IMR-90 (cell line): ENCODE measurements around the gene PLXNA1. TPM values are rescaled to one million over a fixed set of nuclear protein-coding genes. Genes with fewer than 3 reads are reported as not detected.

Source experiments
- ATAC-seq: fragments of 200-7000 bp; cut with Tn5 transposase; 2 replicates; pipeline ENCODE4 v1.9.1; 2020; ENCODE audit warnings: low read depth, mild to moderate bottlenecking, moderate library complexity
- BruUV-seq: library from RNA; stranded (reverse); fragments of 400-500 nt; replicated peaks from 2 replicates; lab custom pipeline; 2021; lab: Mats Ljungman, UMichigan
- CTCF ChIA-PET: fragments of 300-600 bp; formaldehyde crosslinking; extraction: SDS; loops from one replicate; lab custom pipeline; 2021; ENCODE audit warnings: antibody characterized with exemption; lab: Yijun Ruan, JAX
- POLR2A ChIA-PET: fragments of 300-600 bp; sonication (Branson Sonifier 250); formaldehyde crosslinking; loops from one replicate; lab custom pipeline; 2022; ENCODE audit warnings: antibody characterized with exemption; ENCODE audit not compliant: unreplicated experiment; lab: Charles Lee
- DNase-seq: peaks from one replicate; pipeline ENCODE4 v3.0.0; 2013
- H2AFZ ChIP-seq: replicated peaks from 2 replicates; pipeline ENCODE3; 2013; ENCODE audit warnings: low read length, mild to moderate bottlenecking; ENCODE audit not compliant: poor library complexity
- H2AK5ac ChIP-seq: 2 replicates; pipeline ENCODE4 v1.6.1; 2013; ENCODE audit warnings: low read depth, low read length, inconsistent platforms
- H2AK9ac ChIP-seq: replicated peaks from 2 replicates; pipeline ENCODE3; 2013; ENCODE audit warnings: mild to moderate bottlenecking, low read depth, low read length, moderate library complexity; ENCODE audit not compliant: poor library complexity
- H2BK120ac ChIP-seq: 2 replicates; pipeline ENCODE4 v1.6.1; 2013; ENCODE audit warnings: low read depth, low read length, inconsistent platforms
- H2BK15ac ChIP-seq: 3 replicates; pipeline ENCODE4 v1.6.1; 2013; ENCODE audit warnings: low read depth, low read length, inconsistent platforms
- H2BK20ac ChIP-seq: 2 replicates; pipeline ENCODE4 v1.6.1; 2013; ENCODE audit warnings: low read depth, mild to moderate bottlenecking, inconsistent platforms, low read length, moderate library complexity
- H2BK5ac ChIP-seq: 2 replicates; pipeline ENCODE4 v1.6.1; 2013; ENCODE audit warnings: mild to moderate bottlenecking, low read depth, low read length, inconsistent platforms; ENCODE audit not compliant: poor library complexity, severe bottlenecking
- H3K14ac ChIP-seq: replicated peaks from 2 replicates; pipeline ENCODE4 v1.6.1; 2013; ENCODE audit warnings: low read depth, low read length, inconsistent platforms
- H3K18ac ChIP-seq: 2 replicates; pipeline ENCODE4 v1.6.1; 2013; ENCODE audit warnings: low read depth, low read length, control low read depth
- H3K23ac ChIP-seq: 2 replicates; pipeline ENCODE4 v1.6.1; 2013; ENCODE audit warnings: low read depth, low read length, inconsistent platforms
- H3K27ac ChIP-seq: 2 replicates; pipeline ENCODE4 v1.5.1; 2013; ENCODE audit warnings: mild to moderate bottlenecking, control low read depth, low read length; ENCODE audit not compliant: insufficient read depth
- H3K27me3 ChIP-seq: 2 replicates; pipeline ENCODE4 v1.6.1; 2013; ENCODE audit warnings: low read length; ENCODE audit not compliant: control insufficient read depth, insufficient read depth
- H3K36me3 ChIP-seq: 2 replicates; pipeline ENCODE4 v1.6.1; 2013; ENCODE audit warnings: low read length, mixed read lengths; ENCODE audit not compliant: control insufficient read depth, insufficient read depth
- H3K4ac ChIP-seq: 2 replicates; pipeline ENCODE4 v1.6.1; 2013; ENCODE audit warnings: low read depth, low read length, inconsistent platforms
- H3K4me1 ChIP-seq: 2 replicates; pipeline ENCODE4 v1.6.1; 2013; ENCODE audit warnings: low read length, mixed read lengths; ENCODE audit not compliant: control insufficient read depth, insufficient read depth
- H3K4me2 ChIP-seq: 2 replicates; pipeline ENCODE4 v1.6.1; 2013; ENCODE audit warnings: low read depth, mild to moderate bottlenecking, control low read depth, low read length, moderate library complexity
- H3K4me3 ChIP-seq: 2 replicates; pipeline ENCODE4 v1.5.1; 2013; ENCODE audit warnings: low read depth, mild to moderate bottlenecking, control low read depth, low read length, moderate library complexity; ENCODE audit not compliant: insufficient read depth
- H3K56ac ChIP-seq: 2 replicates; pipeline ENCODE4 v1.6.1; 2013; ENCODE audit warnings: low read length, inconsistent platforms; ENCODE audit not compliant: insufficient read depth; ENCODE audit errors: extremely low read depth
- H3K79me1 ChIP-seq, 2 experiments: 2 replicates each; pipeline ENCODE4 v1.6.1; 2013; ENCODE audit warnings: low read length in 2 of 2, inconsistent platforms in 1 of 2, low read depth in 1 of 2
- H3K9ac ChIP-seq: 2 replicates; pipeline ENCODE4 v1.6.1; 2013; ENCODE audit warnings: low read depth, low read length, control low read depth
- H3K9me1 ChIP-seq: 2 replicates; pipeline ENCODE4 v1.6.1; 2013; ENCODE audit warnings: low read length, inconsistent platforms; ENCODE audit not compliant: insufficient read depth
- H3K9me3 ChIP-seq: 2 replicates; pipeline ENCODE4 v1.6.1; 2013; ENCODE audit warnings: low read length; ENCODE audit not compliant: control insufficient read depth, insufficient read depth
- H4K20me1 ChIP-seq: 2 replicates; pipeline ENCODE4 v1.6.1; 2013; ENCODE audit warnings: low read length, inconsistent platforms; ENCODE audit not compliant: insufficient read depth
- H4K5ac ChIP-seq: 2 replicates; pipeline ENCODE4 v1.6.1; 2013; ENCODE audit warnings: mild to moderate bottlenecking, low read depth, low read length, control low read depth
- H4K8ac ChIP-seq, 2 experiments: 2 replicates each; pipeline ENCODE4 v1.6.1; 2013; ENCODE audit warnings: low read depth in 2 of 2, low read length in 2 of 2, control low read depth in 1 of 2, inconsistent platforms in 1 of 2
- H4K91ac ChIP-seq: 2 replicates; pipeline ENCODE4 v1.6.1; 2013; ENCODE audit warnings: low read depth, low read length, inconsistent platforms; ENCODE audit not compliant: insufficient read depth
- BHLHE40 ChIP-seq: fragments of 150-350 bp; IDR thresholded peaks from 2 replicates; pipeline ENCODE4 v1.6.1; 2016; ENCODE audit warnings: mild to moderate bottlenecking, low read depth, low read length
- CEBPB ChIP-seq: IDR thresholded peaks from 2 replicates; pipeline ENCODE4 v1.6.1; 2012; ENCODE audit warnings: low read depth, low read length, improper control_type of control experiment
- CTCF ChIP-seq: conservative IDR thresholded peaks from 2 replicates; pipeline ENCODE4 v1.5.1; 2012; ENCODE audit warnings: mild to moderate bottlenecking, low read depth, low read length, improper control_type of control experiment
- ELK1 ChIP-seq: fragments of 150-350 bp; IDR thresholded peaks from 2 replicates; pipeline ENCODE4 v1.6.1; 2016; ENCODE audit warnings: low read depth, mild to moderate bottlenecking, low read length, moderate library complexity, borderline replicate concordance
- FOS ChIP-seq: fragments of 150-350 bp; IDR thresholded peaks from 2 replicates; pipeline ENCODE4 v1.6.1; 2016; ENCODE audit warnings: low read depth, low read length
- MAFK ChIP-seq: IDR thresholded peaks from 2 replicates; pipeline ENCODE4 v1.6.1; 2012; ENCODE audit warnings: low read depth, low read length, improper control_type of control experiment
- MAZ ChIP-seq: IDR thresholded peaks from 2 replicates; pipeline ENCODE4 v1.6.1; 2012; ENCODE audit warnings: low read depth, mild to moderate bottlenecking, low read length, improper control_type of control experiment, moderate library complexity, borderline replicate concordance
- MXI1 ChIP-seq: IDR thresholded peaks from 2 replicates; pipeline ENCODE4 v1.6.1; 2012; ENCODE audit warnings: low read depth, mild to moderate bottlenecking, low read length, moderate library complexity, borderline replicate concordance
- POLR2A ChIP-seq: IDR thresholded peaks from 2 replicates; pipeline ENCODE4 v1.6.1; 2012; ENCODE audit warnings: mild to moderate bottlenecking, low read depth, low read length
- RCOR1 ChIP-seq: IDR thresholded peaks from 2 replicates; pipeline ENCODE4 v1.6.1; 2012; ENCODE audit warnings: mild to moderate bottlenecking, low read length, improper control_type of control experiment; ENCODE audit not compliant: insufficient replicate concordance
- RFX5 ChIP-seq: IDR thresholded peaks from 2 replicates; pipeline ENCODE4 v1.8.0; 2012; ENCODE audit warnings: low read depth, mild to moderate bottlenecking, low read length, moderate library complexity
- SMC3 ChIP-seq: fragments of 150-350 bp; IDR thresholded peaks from 2 replicates; pipeline ENCODE4 v1.6.1; 2016; ENCODE audit warnings: low read depth, mild to moderate bottlenecking, antibody characterized with exemption, low read length, moderate library complexity
- WGBS, 2 experiments: methylation state at CpG; one replicate each; pipeline versions ENCODE4 v1.1.5 to v1.1.7; 2013; ENCODE audit warnings: missing lambda C conversion rate in 2 of 2; ENCODE audit not compliant: insufficient read length in 1 of 2; ENCODE audit errors: extremely low coverage in 2 of 2; 5-methylcytosine and 5-hydroxymethylcytosine counted together
- dilution Hi-C: fragments of 300-500 bp; cut with HindIII; formaldehyde crosslinking; loops from one replicate; pipeline ENCODE4 v1.14.3; 2018; ENCODE audit warnings: low sequenced_read_pairs; ENCODE audit not compliant: unreplicated experiment
- in situ Hi-C: fragments of 300-500 bp; cut with MboI; formaldehyde crosslinking; loops from 3 replicates; pipeline ENCODE4 v1.14.3; 2019; ENCODE audit warnings: low sequenced_read_pairs, inconsistent platforms, mixed read lengths
- intact Hi-C: fragments of 100-400 bp; cut with micrococcal nuclease; formaldehyde crosslinking; loops from 2 replicates; pipeline ENCODE4 v1.10.0; 2022
- polyA plus RNA-seq, 3 experiments: library from polyadenylated mRNA; depleted of rRNA; stranded (reverse); fragments of >200 nt; gene quantifications; 2 replicates each; pipeline ENCODE4 v1.2.3, GENCODE V29; 2012; ENCODE audit warnings: low replicate concordance in 1 of 3
- total RNA-seq: library from RNA; depleted of rRNA; stranded (reverse); fragments of >200 nt; gene quantifications from 2 replicates; pipeline ENCODE4 v1.2.3, GENCODE V29; 2012

PLXNA1 gene
- total and polyA plus RNA-seq, 2 of the 4 experiments (the other 2 are of a cell fraction), result 13.6 to 49.4 TPM

- no peak for TF ChIP-seq RCOR1
These were observed 20.8 kb downstream of the PLXNA1 start (continued) for GRCh38 chr3:127003601-127004280.

GRCh38 chr3:127004641-127005397 lies 21.9 kb downstream of the PLXNA1 start:
- dilution Hi-C loops, result no loop called here
- POLR2A ChIA-PET, result no interaction called here
- peaks cover 25 to 51% of the 10 kb centered on the region in 2 experiments for H3K79me1 ChIP-seq

More at GRCh38 chr3:127004641-127005397, 21.9 kb downstream of the PLXNA1 start:
- Histone ChIP-seq H3K36me3 (peaks cover 23% of the 10 kb centered on the region), H3K4ac (no peak overlapping the region), H3K27ac (no peak overlapping the region), H3K18ac (no peak overlapping the region), H3K4me3 (no peak overlapping the region), H3K9me1 (peaks cover 20% of the 10 kb centered on the region), H3K9ac (no peak overlapping the region), H3K9me3 (no peaks in the 10 kb centered on the region), H4K20me1 (no peaks in the 10 kb centered on the region; the same call in 1 of the 2 replicates), H2AK9ac (peak overlapping the region; percentile 46), H2AFZ (peak overlapping the region; percentile 33), H3K56ac (no peak overlapping the region), H4K91ac (no peak overlapping the region), H2BK5ac (no peak overlapping the region), H2BK20ac (no peak overlapping the region), H2AK5ac (peak overlapping the region; percentile 10; the same call in 1 of the 2 replicates), H2BK120ac (no peak overlapping the region), H4K8ac (no peak overlapping the region), H3K14ac (no peak overlapping the region), H2BK15ac (no peak overlapping the region), H3K4me1 (peaks cover 29% of the 10 kb centered on the region), H4K5ac (no peak overlapping the region), H3K4me2 (no peak overlapping the region), H3K23ac (no peak overlapping the region), H3K27me3 (no peaks in the 10 kb centered on the region)
- no TSS peak for BruUV-seq
- TF ChIP-seq CTCF, result no peak
- TF ChIP-seq ELK1, result no peak
- no peak for TF ChIP-seq FOS
- TF ChIP-seq MAFK, result no peak
- TF ChIP-seq CEBPB, result no peak
- no peak for TF ChIP-seq BHLHE40
- no peak for TF ChIP-seq RFX5
- TF ChIP-seq MXI1, result no peak
- no peak for TF ChIP-seq SMC3
- TF ChIP-seq POLR2A, result no peak
- no peak for TF ChIP-seq MAZ
- intact Hi-C loops, result loop anchor here (10.0 kb wide), 1 partner anchor 540 kb away; no protein-coding TSS in a partner anchor
- no peak for ATAC-seq
- WGBS, 2 experiments, result 92% methylated on average over 21 of the region's 32 CpGs; no CpG with 5 or more reads in 1 of the 2 experiments
- in situ Hi-C loops, result no loop called here
- CTCF ChIA-PET, result no interaction called here
- DNase-seq, result no peak
